Gastrocnemius medialis (tissue), 4 donors: Measurements from ENCODE around the gene ARHGEF10L. TPM values are rescaled to one million over a fixed set of nuclear protein-coding genes. Genes with fewer than 3 reads are reported as not detected.

Source experiments
- ATAC-seq, 2 donors: fragments of 150-250 bp; one replicate each; pipeline ENCODE4 v1.9.1; 2016
- DNase-seq, 2 donors: peaks; one replicate each; pipeline ENCODE4 v3.0.0-alpha.2; 2019
- H3K27ac ChIP-seq, 4 donors: fragments of 200-600 bp; sonication (generic); 1 replicate in 1 of 4; 2 replicates in 3 of 4; pipeline ENCODE4 v1.5.1; 2016 to 2018; ENCODE audit warnings: mild to moderate bottlenecking in 2 of 4, moderate library complexity in 1 of 4
- H3K27me3 ChIP-seq, 3 donors: fragments of 200-600 bp; sonication (generic) in 2 of 3; 1 replicate in 1 of 3; 2 replicates in 2 of 3; pipeline versions ENCODE4 v1.5.1 to v1.6.0; 2016 to 2019; ENCODE audit warnings: mild to moderate bottlenecking in 1 of 3, moderate library complexity in 1 of 3
- H3K36me3 ChIP-seq, 2 donors: fragments of 200-600 bp; sonication (generic) in 1 of 2; one replicate each; pipeline ENCODE4 v1.5.1; 2017 to 2018
- H3K4me1 ChIP-seq, 2 donors: fragments of 200-600 bp; sonication (generic) in 1 of 2; one replicate each; pipeline ENCODE4 v1.5.1; 2016 to 2017; ENCODE audit warnings: mild to moderate bottlenecking in 2 of 2
- H3K4me3 ChIP-seq, 4 donors: fragments of 200-600 bp; sonication (generic) in 3 of 4; 1 replicate in 1 of 4; 2 replicates in 3 of 4; pipeline ENCODE4 v1.5.1; 2016 to 2019; ENCODE audit warnings: mild to moderate bottlenecking in 2 of 4
- H3K9me3 ChIP-seq, 3 donors: fragments of 200-600 bp; sonication (generic) in 2 of 3; 1 replicate in 1 of 3; 2 replicates in 2 of 3; pipeline ENCODE4 v1.5.1; 2016 to 2019
- POLR2A ChIP-seq, 2 donors: fragments of 450-650 bp; IDR thresholded peaks; one replicate each; pipeline ENCODE4 v1.6.1; 2017; ENCODE audit warnings: antibody characterized with exemption in 2 of 2, mild to moderate bottlenecking in 2 of 2, moderate library complexity in 2 of 2
- in situ Hi-C, 4 donors: fragments of 200-750 bp; cut with MboI; loops; one replicate each; pipeline versions ENCODE4 v1.15.0 to v1.8.0; 2017; ENCODE audit warnings: low sequenced_read_pairs in 4 of 4
- intact Hi-C: fragments of 100-400 bp; cut with DNase I; formaldehyde crosslinking; loops from one replicate; pipeline ENCODE4 v1.15.1; 2023; ENCODE audit warnings: low total_unique reads
- total RNA-seq, 4 donors: library from RNA; depleted of rRNA; stranded (reverse); fragments of >200 nt; gene quantifications; one replicate each; pipeline versions ENCODE4 v1.1.0 to v1.2.3, GENCODE V29; 2016
- TF ChIP-seq, protein P1 (sequence below), 5 experiments: fragments of 450-650 bp in 3 of 5; fragments of 200-600 bp in 2 of 5; sonication (generic) in 2 of 5; IDR thresholded peaks in 4 of 5; conservative IDR thresholded peaks in 1 of 5; 1 replicate in 4 of 5; 2 replicates in 1 of 5; pipeline ENCODE4 v1.5.1; 2016 to 2019; ENCODE audit warnings: antibody characterized with exemption in 5 of 5, mild to moderate bottlenecking in 3 of 5, moderate library complexity in 3 of 5

Gene ARHGEF10L
- total RNA-seq, 4 donors from 2014 or later = 21.2 to 111 (median 73.8) TPM

DNA sequence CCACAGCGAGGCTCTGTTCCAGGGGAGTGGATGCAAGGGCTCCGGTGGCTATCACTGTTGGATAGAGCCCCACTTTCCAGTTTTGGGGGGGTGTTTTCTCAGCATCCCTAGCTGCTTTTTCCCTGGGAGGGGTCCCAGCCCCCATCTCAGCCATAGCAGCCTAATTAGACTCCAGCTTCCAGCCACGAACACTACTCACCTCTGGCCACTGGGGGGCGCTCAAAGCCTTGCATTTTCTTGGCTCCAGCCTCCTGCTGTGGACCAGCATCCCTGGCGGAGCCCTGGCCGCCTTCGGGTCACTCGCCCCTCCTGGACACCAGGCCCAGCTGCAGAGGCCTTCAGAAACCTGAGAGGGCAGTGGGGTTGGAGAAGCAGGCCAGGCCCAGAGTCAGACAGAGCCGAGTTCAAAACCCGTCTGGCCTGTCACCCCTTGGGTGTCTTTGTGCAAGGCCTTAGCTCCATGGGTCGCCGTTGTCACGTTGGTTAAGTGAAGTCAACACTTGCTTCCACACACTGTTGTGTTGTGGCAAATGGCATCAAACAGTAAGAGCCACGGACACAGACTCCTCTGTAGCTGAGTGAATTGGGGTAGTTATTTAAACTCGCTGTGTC, 122.2 kb downstream of the ARHGEF10L start:
- Histone ChIP-seq H3K4me1 (no peaks in the 10 kb centered on the region), H3K4me3 (no peak overlapping the region), H3K27me3 (no peaks in the 10 kb centered on the region), H3K27ac (no peak overlapping the region), H3K36me3 (peaks cover 0 to 33% of the 10 kb centered on the region in 2 donors), H3K9me3 (no peaks in the 10 kb centered on the region)
- in situ Hi-C loops (no loop called here), intact Hi-C loops (loop anchor here (5.0 kb wide), 1 partner anchor 916 kb away; no protein-coding TSS in a partner anchor)
- peak in 1 of 2 donors; percentile 55 for DNase-seq
- no peak for TF ChIP-seq POLR2A (IDR thresholded peaks at IDR 0.05)
- TF ChIP-seq, protein P1, sequence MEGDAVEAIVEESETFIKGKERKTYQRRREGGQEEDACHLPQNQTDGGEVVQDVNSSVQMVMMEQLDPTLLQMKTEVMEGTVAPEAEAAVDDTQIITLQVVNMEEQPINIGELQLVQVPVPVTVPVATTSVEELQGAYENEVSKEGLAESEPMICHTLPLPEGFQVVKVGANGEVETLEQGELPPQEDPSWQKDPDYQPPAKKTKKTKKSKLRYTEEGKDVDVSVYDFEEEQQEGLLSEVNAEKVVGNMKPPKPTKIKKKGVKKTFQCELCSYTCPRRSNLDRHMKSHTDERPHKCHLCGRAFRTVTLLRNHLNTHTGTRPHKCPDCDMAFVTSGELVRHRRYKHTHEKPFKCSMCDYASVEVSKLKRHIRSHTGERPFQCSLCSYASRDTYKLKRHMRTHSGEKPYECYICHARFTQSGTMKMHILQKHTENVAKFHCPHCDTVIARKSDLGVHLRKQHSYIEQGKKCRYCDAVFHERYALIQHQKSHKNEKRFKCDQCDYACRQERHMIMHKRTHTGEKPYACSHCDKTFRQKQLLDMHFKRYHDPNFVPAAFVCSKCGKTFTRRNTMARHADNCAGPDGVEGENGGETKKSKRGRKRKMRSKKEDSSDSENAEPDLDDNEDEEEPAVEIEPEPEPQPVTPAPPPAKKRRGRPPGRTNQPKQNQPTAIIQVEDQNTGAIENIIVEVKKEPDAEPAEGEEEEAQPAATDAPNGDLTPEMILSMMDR (IDR thresholded peaks at IDR 0.05 in 4 of 5, conservative IDR thresholded peaks at IDR 0.05 in 1 of 5) = peak; percentile 60 to 87 (median 80)
- ATAC-seq = peak in 1 of 2 donors; percentile 52

DNA sequence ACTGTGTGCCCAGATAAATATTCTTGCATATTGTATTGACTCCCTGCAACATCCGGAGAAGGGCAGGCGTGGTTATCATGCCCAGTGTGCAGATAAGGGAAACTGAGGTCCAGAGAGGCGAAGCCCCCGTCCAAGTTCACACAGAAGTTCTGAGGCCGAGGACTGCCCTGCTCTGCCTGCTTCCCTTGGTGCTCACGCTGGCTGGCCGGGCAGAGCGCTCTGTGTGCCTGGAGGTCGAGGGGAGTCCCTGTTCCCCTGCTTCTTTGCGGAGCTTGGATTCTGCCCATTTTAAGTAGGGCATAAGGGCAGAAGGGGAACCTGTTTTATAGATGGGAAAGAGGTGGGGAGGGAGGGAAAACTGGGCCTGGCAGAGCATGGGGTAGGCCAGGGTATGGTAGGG, 122.8 kb downstream of the ARHGEF10L start:
- H3K27ac ChIP-seq = no peak overlapping the region
- ATAC-seq = no peak
- no peak overlapping the region for H3K4me3 ChIP-seq
- in situ Hi-C loops (no loop called here), intact Hi-C loops (loop anchor here (5.0 kb wide), 1 partner anchor 915 kb away; no protein-coding TSS in a partner anchor)
- no peaks in the 10 kb centered on the region for H3K4me1 ChIP-seq
- no peaks in the 10 kb centered on the region for H3K27me3 ChIP-seq
- H3K9me3 ChIP-seq = no peaks in the 10 kb centered on the region
- DNase-seq = no peak
- no peak for TF ChIP-seq POLR2A (IDR thresholded peaks at IDR 0.05)
- TF ChIP-seq, protein P1 (IDR thresholded peaks at IDR 0.05 in 4 of 5, conservative IDR thresholded peaks at IDR 0.05 in 1 of 5) = no peak
- peaks cover 0 to 26% of the 10 kb centered on the region in 2 donors for H3K36me3 ChIP-seq

DNA sequence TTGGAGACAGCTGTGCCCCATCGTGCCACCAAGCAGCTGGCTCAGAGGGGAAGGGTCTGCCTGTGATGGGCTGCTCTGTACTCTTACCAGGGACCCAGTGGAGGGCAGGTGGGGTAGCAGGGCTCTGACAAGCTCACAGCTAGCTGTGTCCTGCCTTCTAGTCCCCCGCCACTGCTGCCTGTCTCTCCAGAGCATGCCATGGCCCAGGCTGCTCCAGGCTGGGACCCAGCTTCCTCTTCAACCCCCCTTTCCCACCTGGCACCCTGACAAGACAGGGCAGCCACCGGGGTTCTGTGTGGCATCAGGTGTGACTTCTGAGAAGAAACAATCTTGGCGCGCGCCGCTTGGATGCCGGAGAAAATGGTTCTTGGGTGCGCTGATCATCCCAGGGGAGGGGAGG, 123.3 kb downstream of the ARHGEF10L start:
- Histone ChIP-seq H3K27me3 (no peaks in the 10 kb centered on the region), H3K36me3 (peaks cover 0 to 22% of the 10 kb centered on the region in 2 donors), H3K27ac (no peak overlapping the region), H3K4me3 (no peak overlapping the region), H3K9me3 (no peaks in the 10 kb centered on the region), H3K4me1 (no peaks in the 10 kb centered on the region)
- ATAC-seq (no peak), DNase-seq (no peak)
- intact Hi-C loops (loop anchor here (5.0 kb wide), 1 partner anchor 915 kb away; no protein-coding TSS in a partner anchor), in situ Hi-C loops (no loop called here)
- no peak for TF ChIP-seq POLR2A (IDR thresholded peaks at IDR 0.05)
- TF ChIP-seq, protein P1 (IDR thresholded peaks at IDR 0.05 in 4 of 5, conservative IDR thresholded peaks at IDR 0.05 in 1 of 5) = no peak

DNA sequence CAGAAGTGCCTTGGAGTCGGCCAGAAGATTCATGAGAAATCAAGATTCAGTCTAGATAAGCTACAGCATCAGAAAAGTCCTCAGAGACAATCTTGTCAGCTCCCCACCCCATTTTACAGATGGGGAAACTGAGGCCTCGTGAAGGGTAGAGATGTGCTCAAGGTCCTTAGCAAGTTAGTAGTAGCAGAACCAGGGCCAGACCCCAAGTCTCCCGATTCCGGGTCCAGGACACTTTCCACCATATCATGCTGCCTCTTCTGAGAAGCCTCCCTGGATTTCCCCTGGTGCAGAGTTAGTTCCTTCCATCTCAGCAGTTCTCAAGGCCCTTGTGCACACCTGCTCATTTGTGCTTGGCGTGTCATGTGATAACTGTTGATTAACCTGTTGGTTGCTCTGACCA, 124.1 kb downstream of the ARHGEF10L start:
- DNase-seq (no peak), ATAC-seq (no peak)
- no peaks in the 10 kb centered on the region for H3K27me3 ChIP-seq
- H3K4me3 ChIP-seq = no peak overlapping the region
- peaks cover 0 to 18% of the 10 kb centered on the region in 2 donors for H3K36me3 ChIP-seq
- H3K9me3 ChIP-seq = no peaks in the 10 kb centered on the region
- no peaks in the 10 kb centered on the region for H3K4me1 ChIP-seq
- no peak for TF ChIP-seq POLR2A (IDR thresholded peaks at IDR 0.05)
- TF ChIP-seq, protein P1 (IDR thresholded peaks at IDR 0.05 in 4 of 5, conservative IDR thresholded peaks at IDR 0.05 in 1 of 5) = no peak
- intact Hi-C loops (loop anchor here (5.0 kb wide), 1 partner anchor 914 kb away; no protein-coding TSS in a partner anchor), in situ Hi-C loops (no loop called here)
- no peak overlapping the region for H3K27ac ChIP-seq
